ENCODE data around the gene TMEM100.

TMEM100 gene

GRCh38 chr17:55728833-55729232, 6.2 kb upstream of the TMEM100 start:
- Histone ChIP-seq H3F3A (ENCODE audit: low read depth) (no peaks in the 10 kb centered on the region), H3K9me3 (ENCODE audit: insufficient read depth, low read depth, low read length) (no peaks in the 10 kb centered on the region), H3K9me2 (replicated peaks; ENCODE audit: low read depth, low read length) (no peaks in the 10 kb centered on the region), H3K4me3 (ENCODE audit: low read length, poor library complexity, severe bottlenecking) (no peak overlapping the region), H3K4me2 (ENCODE audit: low read depth, low read length, poor library complexity, severe bottlenecking) (no peak overlapping the region), H3K27me3 (ENCODE audit: insufficient read depth, low read length, poor library complexity, severe bottlenecking) (no peaks in the 10 kb centered on the region), H2AFZ (ENCODE audit: low read length) (no peak overlapping the region), H3K9ac (ENCODE audit: low read depth, low read length, poor library complexity, severe bottlenecking) (no peak overlapping the region), H4K20me1 (ENCODE audit: insufficient read depth, low read length, poor library complexity, severe bottlenecking) (no peaks in the 10 kb centered on the region), H3K79me2 (ENCODE audit: insufficient read depth, low read length) (no peaks in the 10 kb centered on the region), H3K36me3 (ENCODE audit: insufficient read depth, low read length) (no peaks in the 10 kb centered on the region), H3K4me1 (ENCODE audit: insufficient read depth, low read length, poor library complexity, severe bottlenecking) (peaks cover 5% of the 10 kb centered on the region)
- no peak for TF ChIP-seq EZH2phosphoT487 (IDR thresholded peaks at IDR 0.05; ENCODE audit: borderline replicate concordance)
- no peak for TF ChIP-seq CTCF (conservative IDR thresholded peaks at IDR 0.05; ENCODE audit: low read length)

- Histone ChIP-seq H3K4me2 (ENCODE audit: low read depth, low read length, poor library complexity, severe bottlenecking) (no peak overlapping the region), H3K9me2 (replicated peaks; ENCODE audit: low read depth, low read length) (no peaks in the 10 kb centered on the region), H3K36me3 (ENCODE audit: insufficient read depth, low read length) (no peaks in the 10 kb centered on the region), H3K4me3 (ENCODE audit: low read length, poor library complexity, severe bottlenecking) (no peak overlapping the region), H3K27me3 (ENCODE audit: insufficient read depth, low read length, poor library complexity, severe bottlenecking) (no peaks in the 10 kb centered on the region), H3F3A (ENCODE audit: low read depth) (no peaks in the 10 kb centered on the region), H3K4me1 (ENCODE audit: insufficient read depth, low read length, poor library complexity, severe bottlenecking) (peaks cover 5% of the 10 kb centered on the region), H3K9ac (ENCODE audit: low read depth, low read length, poor library complexity, severe bottlenecking) (no peak overlapping the region), H3K9me3 (ENCODE audit: insufficient read depth, low read depth, low read length) (no peaks in the 10 kb centered on the region), H2AFZ (ENCODE audit: low read length) (no peak overlapping the region), H4K20me1 (ENCODE audit: insufficient read depth, low read length, poor library complexity, severe bottlenecking) (no peaks in the 10 kb centered on the region), H3K79me2 (ENCODE audit: insufficient read depth, low read length) (no peaks in the 10 kb centered on the region)
- no peak for TF ChIP-seq CTCF (conservative IDR thresholded peaks at IDR 0.05; ENCODE audit: low read length)
- TF ChIP-seq EZH2phosphoT487 (IDR thresholded peaks at IDR 0.05; ENCODE audit: borderline replicate concordance) = no peak
These were observed 5.7 kb upstream of the TMEM100 start for GRCh38 chr17:55728361-55728760.

- no peaks in the 10 kb centered on the region for H3K9me2 ChIP-seq (replicated peaks; ENCODE audit: low read depth, low read length)
- TF ChIP-seq EZH2phosphoT487 (IDR thresholded peaks at IDR 0.05; ENCODE audit: borderline replicate concordance) (no peak), CTCF (conservative IDR thresholded peaks at IDR 0.05; ENCODE audit: low read length) (no peak)
- no peaks in the 10 kb centered on the region for H3K36me3 ChIP-seq (ENCODE audit: insufficient read depth, low read length)
- H3K4me3 ChIP-seq (ENCODE audit: low read length, poor library complexity, severe bottlenecking) = no peak overlapping the region
- H2AFZ ChIP-seq (ENCODE audit: low read length) = no peak overlapping the region
- no peaks in the 10 kb centered on the region for H3K9me3 ChIP-seq (ENCODE audit: insufficient read depth, low read depth, low read length)
- H3F3A ChIP-seq (ENCODE audit: low read depth) = no peaks in the 10 kb centered on the region
- no peak overlapping the region for H3K4me2 ChIP-seq (ENCODE audit: low read depth, low read length, poor library complexity, severe bottlenecking)
- H3K27me3 ChIP-seq (ENCODE audit: insufficient read depth, low read length, poor library complexity, severe bottlenecking) = no peaks in the 10 kb centered on the region
- H3K9ac ChIP-seq (ENCODE audit: low read depth, low read length, poor library complexity, severe bottlenecking) = no peak overlapping the region
- H3K79me2 ChIP-seq (ENCODE audit: insufficient read depth, low read length) = no peaks in the 10 kb centered on the region
- H4K20me1 ChIP-seq (ENCODE audit: insufficient read depth, low read length, poor library complexity, severe bottlenecking) = no peaks in the 10 kb centered on the region
- peaks cover 5% of the 10 kb centered on the region for H3K4me1 ChIP-seq (ENCODE audit: insufficient read depth, low read length, poor library complexity, severe bottlenecking)
These were observed 5.3 kb upstream of the TMEM100 start for GRCh38 chr17:55727920-55728319.

All from Loucy (cell line).